Smooth muscle cell (in vitro differentiated cells): ENCODE data around the gene HIVEP2. TPM values are rescaled to one million over a fixed set of nuclear protein-coding genes. Genes with fewer than 3 reads are reported as not detected.

Experiments
- DNase-seq: peaks from one replicate; lab custom pipeline; 2025; ENCODE audit not compliant: unreplicated experiment; lab: John Stamatoyannopoulos, UW
- H2AFZ ChIP-seq: fragments of 200-600 bp; sonication (generic); 2 replicates; pipeline ENCODE4 v1.6.0; 2016; ENCODE audit warnings: antibody characterized with exemption, low read depth, mild to moderate bottlenecking
- H3F3A ChIP-seq: fragments of 200-600 bp; sonication (generic); 2 replicates; pipeline ENCODE4 v1.6.0; 2017; ENCODE audit warnings: antibody characterized with exemption, low read depth
- H3K27ac ChIP-seq: fragments of 200-600 bp; sonication (generic); 2 replicates; pipeline ENCODE4 v1.5.1; 2016; ENCODE audit warnings: low read depth, mild to moderate bottlenecking
- H3K27me3 ChIP-seq: fragments of 200-600 bp; sonication (generic); 2 replicates; pipeline ENCODE4 v1.6.1; 2016; ENCODE audit warnings: low read depth, mild to moderate bottlenecking
- H3K36me3 ChIP-seq: fragments of 200-600 bp; sonication (generic); 2 replicates; pipeline ENCODE4 v1.5.1; 2016; ENCODE audit warnings: low read depth
- H3K4me1 ChIP-seq: fragments of 200-600 bp; sonication (generic); 2 replicates; pipeline ENCODE4 v1.5.1; 2016; ENCODE audit warnings: low read depth
- H3K4me2 ChIP-seq: fragments of 200-600 bp; sonication (generic); 2 replicates; pipeline ENCODE4 v1.6.0; 2016; ENCODE audit warnings: mild to moderate bottlenecking
- H3K4me3 ChIP-seq: fragments of 200-600 bp; sonication (generic); 2 replicates; pipeline ENCODE4 v1.5.1; 2016; ENCODE audit warnings: mild to moderate bottlenecking
- H3K79me2 ChIP-seq: fragments of 200-600 bp; sonication (generic); 2 replicates; pipeline ENCODE4 v1.6.0; 2016; ENCODE audit warnings: low read depth, mild to moderate bottlenecking
- H3K9ac ChIP-seq: fragments of 200-600 bp; sonication (generic); 2 replicates; pipeline ENCODE4 v1.6.0; 2016; ENCODE audit warnings: low read depth
- H3K9me3 ChIP-seq: fragments of 200-600 bp; sonication (generic); replicated peaks from 2 replicates; pipeline ENCODE4 v1.5.1; 2016; ENCODE audit warnings: low read depth
- H4K20me1 ChIP-seq: fragments of 200-600 bp; sonication (generic); 2 replicates; pipeline ENCODE4 v1.6.0; 2016; ENCODE audit warnings: low read depth
- CTCF ChIP-seq: fragments of 200-600 bp; sonication (generic); IDR thresholded peaks from 2 replicates; pipeline ENCODE4 v1.5.1; 2017; ENCODE audit warnings: borderline replicate concordance, mild to moderate bottlenecking, antibody characterized with exemption; ENCODE audit not compliant: insufficient read depth, poor library complexity, severe bottlenecking
- WGBS: methylation state at CpG from one replicate; pipeline ENCODE4 v1.1.7; 2016; ENCODE audit warnings: low lambda C conversion rate; 5-methylcytosine and 5-hydroxymethylcytosine counted together
- polyA plus RNA-seq: library from polyadenylated mRNA; unstranded; fragments of >200 nt; fragmentation: Nextera tagmentation; extraction: Ambion mirVana; gene quantifications from 2 replicates; pipeline ENCODE4 v1.2.1, GENCODE V29; 2016
- total RNA-seq: library from RNA; depleted of rRNA; stranded (reverse); fragments of >200 nt; gene quantifications from 2 replicates; pipeline ENCODE4 v1.2.3, GENCODE V29; 2014

Gene HIVEP2
- total and polyA plus RNA-seq, 2 experiments from 2014 or later, result 3.2 to 12.5 TPM

DNA sequence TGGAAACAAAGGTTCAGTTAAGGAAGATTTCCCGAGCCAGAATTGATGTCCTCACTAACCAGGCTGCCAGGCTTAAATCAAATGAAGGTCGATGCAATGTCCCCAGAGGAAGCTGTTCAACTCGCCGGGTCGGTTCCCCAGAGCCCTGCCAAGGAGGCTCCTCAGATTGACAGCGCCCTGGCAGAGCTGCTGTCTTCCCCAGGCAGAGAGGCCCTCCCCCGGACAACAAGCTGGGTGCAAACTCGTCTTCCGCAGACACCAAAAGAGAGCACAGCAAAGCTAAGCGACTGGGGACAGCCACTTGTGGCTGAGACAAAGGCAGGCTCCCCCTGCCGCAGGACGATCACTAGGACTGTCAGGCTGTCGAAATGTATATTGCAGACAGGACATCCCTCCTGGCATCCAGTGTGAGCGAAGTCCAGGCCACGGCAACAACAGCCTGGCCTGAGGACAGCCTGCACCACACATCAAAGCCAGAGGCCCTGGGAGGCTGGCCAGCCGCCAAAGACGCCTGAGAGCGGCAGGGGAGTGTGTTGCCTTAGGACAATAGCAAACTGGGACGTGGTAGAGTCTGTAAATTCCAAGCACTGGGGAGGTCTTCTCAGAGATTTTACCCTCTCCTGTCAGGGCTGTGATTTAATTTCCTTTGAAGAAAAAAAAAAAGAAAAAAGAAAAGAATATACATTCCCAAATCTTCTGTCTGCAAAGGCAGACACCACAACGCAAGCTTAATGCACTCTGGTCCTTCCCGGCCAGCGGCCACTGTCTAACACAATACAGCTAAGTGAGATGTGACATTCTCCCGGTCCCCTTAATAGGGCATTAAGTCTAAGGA lies 99.1 kb downstream of the HIVEP2 start:
- H2AFZ ChIP-seq, result no peak overlapping the region
- peak overlapping the region; percentile 37 for H3K4me3 ChIP-seq
- peak overlapping the region; percentile 94 for H3K27ac ChIP-seq
- H3K36me3 ChIP-seq, result no peaks in the 10 kb centered on the region
- DNase-seq, result peak; percentile 15
- H3K27me3 ChIP-seq, result no peaks in the 10 kb centered on the region
- H3K4me1 ChIP-seq, result peaks cover 63% of the 10 kb centered on the region
- peak overlapping the region; percentile 73 for H3K4me2 ChIP-seq
- peaks cover 19% of the 10 kb centered on the region for H3F3A ChIP-seq
- no peaks in the 10 kb centered on the region for H3K9me3 ChIP-seq
- TF ChIP-seq CTCF, result no peak
- no peaks in the 10 kb centered on the region for H4K20me1 ChIP-seq
- H3K9ac ChIP-seq, result peak overlapping the region; percentile 75
- 6% methylated on average over 23 of the region's 23 CpGs for WGBS
- peaks cover 32% of the 10 kb centered on the region for H3K79me2 ChIP-seq

DNA sequence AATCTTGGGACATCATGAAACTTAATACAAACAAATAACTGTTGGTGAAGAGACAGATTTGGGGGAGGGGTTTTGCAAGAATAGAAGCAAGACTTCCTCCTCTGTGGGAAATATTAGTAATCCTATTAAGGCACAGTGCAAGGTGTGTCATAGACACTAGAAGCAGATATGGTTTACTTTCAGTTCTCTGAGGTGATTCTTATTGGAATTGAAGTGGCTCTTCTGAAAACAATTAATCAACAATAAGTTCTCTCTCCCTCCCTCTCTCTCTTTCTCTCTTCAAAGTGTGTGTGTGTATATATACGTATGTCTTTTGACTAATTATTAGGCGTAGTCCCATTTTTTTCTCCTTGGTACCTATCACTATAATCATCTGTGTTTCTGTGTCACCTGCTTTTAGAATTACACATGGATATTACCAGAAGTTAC lies 99.8 kb downstream of the HIVEP2 start:
- peaks cover 38% of the 10 kb centered on the region for H3K79me2 ChIP-seq
- peak overlapping the region; percentile 37 for H3K4me3 ChIP-seq
- no peaks in the 10 kb centered on the region for H4K20me1 ChIP-seq
- peaks cover 56% of the 10 kb centered on the region for H3K4me1 ChIP-seq
- peak overlapping the region; percentile 94 for H3K27ac ChIP-seq
- no peak overlapping the region for H2AFZ ChIP-seq
- H3K27me3 ChIP-seq, result no peaks in the 10 kb centered on the region
- no peaks in the 10 kb centered on the region for H3K9me3 ChIP-seq
- no peak for TF ChIP-seq CTCF
- peak overlapping the region; percentile 73 for H3K4me2 ChIP-seq
- no peak for DNase-seq
- WGBS, result 78% methylated on average over 2 of the region's 2 CpGs
- no peaks in the 10 kb centered on the region for H3K36me3 ChIP-seq
- peaks cover 19% of the 10 kb centered on the region for H3F3A ChIP-seq
- peak overlapping the region; percentile 75 for H3K9ac ChIP-seq

DNA sequence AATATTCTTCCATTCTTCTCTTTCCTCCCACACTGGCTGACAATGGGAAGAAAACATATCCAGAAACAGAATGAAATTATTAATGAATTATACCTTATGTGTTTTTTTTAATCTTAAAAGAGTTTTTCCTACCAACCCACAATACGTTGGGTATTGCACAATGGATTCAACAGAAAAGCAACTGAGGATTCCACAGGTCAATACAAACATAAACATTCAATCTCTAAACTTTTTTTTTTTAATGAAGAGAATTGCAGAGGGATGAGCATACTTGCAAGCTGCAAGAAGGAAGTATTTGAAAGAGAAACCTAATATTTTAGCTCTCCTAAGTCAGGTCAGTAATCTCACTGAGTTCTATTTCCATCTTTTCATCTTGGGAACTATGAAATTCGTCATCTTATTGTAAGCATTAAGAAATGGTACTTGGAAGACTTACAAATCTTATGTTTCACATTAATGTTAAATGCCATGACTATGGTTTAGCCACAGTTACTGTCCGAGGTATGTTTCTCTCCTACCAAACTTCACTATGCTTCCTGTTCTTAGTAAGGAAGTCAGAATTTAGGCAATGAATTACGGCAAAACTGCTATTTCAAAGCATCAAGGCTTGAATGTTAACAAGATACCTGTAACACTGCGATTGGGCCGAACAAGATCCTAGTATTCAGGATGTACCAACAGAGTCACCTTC lies 100.8 kb downstream of the HIVEP2 start:
- WGBS, result 92% methylated on average over 6 of the region's 6 CpGs
- no peak for TF ChIP-seq CTCF
- peak overlapping the region; percentile 44 for H3K4me2 ChIP-seq
- H3K36me3 ChIP-seq, result no peaks in the 10 kb centered on the region
- no peak overlapping the region for H2AFZ ChIP-seq
- peaks cover 56% of the 10 kb centered on the region for H3K4me1 ChIP-seq
- H3K27ac ChIP-seq, result peak overlapping the region; percentile 94
- no peak overlapping the region for H3K9ac ChIP-seq
- peaks cover 19% of the 10 kb centered on the region for H3F3A ChIP-seq
- no peaks in the 10 kb centered on the region for H3K9me3 ChIP-seq
- no peaks in the 10 kb centered on the region for H4K20me1 ChIP-seq
- H3K4me3 ChIP-seq, result no peak overlapping the region
- DNase-seq, result no peak
- no peaks in the 10 kb centered on the region for H3K27me3 ChIP-seq
- H3K79me2 ChIP-seq, result peaks cover 36% of the 10 kb centered on the region
